DOHH2 (cell line): ENCODE measurements around the gene SOWAHA.

Experiments
- EZH2phosphoT487 ChIP-seq: fragments of 200-600 bp; sonication (generic); IDR thresholded peaks from 2 replicates; pipeline ENCODE4 v1.6.1; 2017; ENCODE audit warnings: borderline replicate concordance, mild to moderate bottlenecking, antibody characterized with exemption, low read length, moderate library complexity, mixed read lengths
- TF ChIP-seq, protein P1 (sequence below): fragments of 200-600 bp; sonication (generic); IDR thresholded peaks from one replicate; pipeline ENCODE4 v1.5.1; 2014; ENCODE audit warnings: antibody characterized with exemption, mild to moderate bottlenecking, low read depth, low read length; ENCODE audit not compliant: poor library complexity, severe bottlenecking

DNA sequence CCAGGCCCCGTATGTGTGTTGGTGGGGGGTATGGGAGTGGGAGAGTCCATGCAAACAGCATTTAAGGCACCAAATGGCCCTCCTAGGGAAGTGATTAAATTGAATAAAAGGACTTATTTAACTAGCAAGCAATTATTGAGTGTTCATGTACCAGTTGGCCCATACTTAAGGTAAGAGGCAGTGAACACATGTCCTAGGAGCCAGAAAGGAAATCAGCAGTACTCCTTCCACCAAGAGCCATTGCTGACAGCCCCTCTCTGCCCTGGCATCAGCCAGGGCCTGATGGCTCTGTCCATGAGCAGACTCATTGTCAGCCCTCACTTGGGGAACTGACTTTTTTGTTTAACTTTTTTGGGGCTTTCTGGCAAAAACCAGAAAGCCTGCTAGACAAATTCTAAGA lies 27.8 kb downstream of the SOWAHA start:
- TF ChIP-seq, protein P1, sequence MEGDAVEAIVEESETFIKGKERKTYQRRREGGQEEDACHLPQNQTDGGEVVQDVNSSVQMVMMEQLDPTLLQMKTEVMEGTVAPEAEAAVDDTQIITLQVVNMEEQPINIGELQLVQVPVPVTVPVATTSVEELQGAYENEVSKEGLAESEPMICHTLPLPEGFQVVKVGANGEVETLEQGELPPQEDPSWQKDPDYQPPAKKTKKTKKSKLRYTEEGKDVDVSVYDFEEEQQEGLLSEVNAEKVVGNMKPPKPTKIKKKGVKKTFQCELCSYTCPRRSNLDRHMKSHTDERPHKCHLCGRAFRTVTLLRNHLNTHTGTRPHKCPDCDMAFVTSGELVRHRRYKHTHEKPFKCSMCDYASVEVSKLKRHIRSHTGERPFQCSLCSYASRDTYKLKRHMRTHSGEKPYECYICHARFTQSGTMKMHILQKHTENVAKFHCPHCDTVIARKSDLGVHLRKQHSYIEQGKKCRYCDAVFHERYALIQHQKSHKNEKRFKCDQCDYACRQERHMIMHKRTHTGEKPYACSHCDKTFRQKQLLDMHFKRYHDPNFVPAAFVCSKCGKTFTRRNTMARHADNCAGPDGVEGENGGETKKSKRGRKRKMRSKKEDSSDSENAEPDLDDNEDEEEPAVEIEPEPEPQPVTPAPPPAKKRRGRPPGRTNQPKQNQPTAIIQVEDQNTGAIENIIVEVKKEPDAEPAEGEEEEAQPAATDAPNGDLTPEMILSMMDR = no peak
- TF ChIP-seq EZH2phosphoT487 = no peak
